M059J (cell line): Measurements from ENCODE around the gene F2RL2. TPM values are rescaled to one million over a fixed set of nuclear protein-coding genes. Genes with fewer than 3 reads are reported as not detected.

ENCODE experiments used
- DNase-seq: peaks from one replicate; pipeline ENCODE4 v3.0.0-alpha.2; 2012; ENCODE audit warnings: low read depth
- total RNA-seq: library from RNA; depleted of rRNA; stranded (reverse); fragments of >200 nt; shearing (Covaris generic); gene quantifications from 2 replicates; pipeline ENCODE4 v1.2.3, GENCODE V29; 2014; rRNA removed

Gene F2RL2, protein sequence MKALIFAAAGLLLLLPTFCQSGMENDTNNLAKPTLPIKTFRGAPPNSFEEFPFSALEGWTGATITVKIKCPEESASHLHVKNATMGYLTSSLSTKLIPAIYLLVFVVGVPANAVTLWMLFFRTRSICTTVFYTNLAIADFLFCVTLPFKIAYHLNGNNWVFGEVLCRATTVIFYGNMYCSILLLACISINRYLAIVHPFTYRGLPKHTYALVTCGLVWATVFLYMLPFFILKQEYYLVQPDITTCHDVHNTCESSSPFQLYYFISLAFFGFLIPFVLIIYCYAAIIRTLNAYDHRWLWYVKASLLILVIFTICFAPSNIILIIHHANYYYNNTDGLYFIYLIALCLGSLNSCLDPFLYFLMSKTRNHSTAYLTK
- 4.9 and 5.2 TPM in 2 replicates for total RNA-seq

GRCh38 chr5:76622973-76623596 lies at the start of gene F2RL2:
Gene F2RL2 (minus strand): TSS chr5:76623403. CDS start chr5:76623230, 173 bp downstream.
- DNase-seq: peak; percentile 83

DNA sequence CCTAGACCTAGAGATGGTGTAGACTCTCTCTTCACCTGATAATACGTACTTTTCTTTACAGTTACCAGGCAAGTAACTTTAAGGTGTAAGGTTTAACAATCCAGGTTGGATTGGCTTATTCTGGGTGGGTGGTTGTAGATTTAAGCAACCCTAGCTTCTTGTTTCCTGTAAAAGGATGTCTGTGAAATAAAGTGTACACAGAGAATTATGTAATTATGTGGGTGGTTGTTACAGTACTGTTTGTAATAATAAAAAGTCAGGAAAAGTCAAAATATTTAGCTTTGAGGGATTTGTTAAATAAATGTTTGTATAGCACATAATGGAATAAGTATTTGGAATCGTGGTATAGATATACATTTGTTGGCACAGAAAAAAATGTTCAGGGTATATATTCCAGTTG lies 49.0 kb upstream of the F2RL2 start:
- DNase-seq: no peak

DNA sequence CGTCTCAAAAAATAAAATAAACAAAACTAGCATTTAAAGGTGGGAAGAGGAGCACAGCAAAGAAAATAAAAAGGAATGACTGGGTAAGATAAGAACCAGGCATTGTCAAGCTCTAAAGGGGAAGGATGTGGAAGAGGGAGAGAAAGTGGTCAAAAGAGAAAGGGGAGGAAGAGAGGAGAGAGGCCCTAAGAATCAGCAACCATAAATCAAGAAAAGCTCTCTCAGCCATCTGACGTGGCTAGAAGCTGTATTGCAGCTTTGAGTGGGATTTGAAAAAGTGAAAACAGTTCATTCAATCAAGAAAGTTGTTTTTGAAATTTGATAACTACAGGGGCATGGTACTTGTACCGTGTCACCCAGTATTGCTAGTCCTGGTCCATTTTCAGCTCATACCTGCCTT lies 47.3 kb upstream of the F2RL2 start:
- no peak for DNase-seq

- DNase-seq: no peak
These were observed 46.0 kb upstream of the F2RL2 start for GRCh38 chr5:76669245-76669644.

DNA sequence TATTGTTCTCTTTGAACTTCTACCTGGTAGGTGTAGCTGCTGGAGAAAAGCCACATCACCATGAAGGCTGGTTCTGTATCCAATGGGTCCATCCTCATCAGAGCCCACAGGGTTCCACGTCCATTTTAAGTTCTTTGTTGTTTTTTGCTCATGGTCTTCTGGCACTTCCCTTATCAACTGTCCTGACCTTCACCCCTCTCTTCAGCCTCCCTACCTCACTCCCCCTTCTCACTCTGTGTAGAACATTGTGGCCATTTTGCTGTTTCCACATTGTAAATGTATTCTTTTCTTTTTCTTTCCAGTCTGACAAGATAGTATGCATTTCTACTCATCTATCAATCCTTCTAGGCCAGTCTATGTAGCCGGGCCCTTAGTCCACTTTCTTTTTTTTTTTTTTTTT lies 44.3 kb upstream of the F2RL2 start:
- no peak for DNase-seq

GRCh38 chr5:76664079-76664478 lies 40.9 kb upstream of the F2RL2 start:
- no peak for DNase-seq

DNA sequence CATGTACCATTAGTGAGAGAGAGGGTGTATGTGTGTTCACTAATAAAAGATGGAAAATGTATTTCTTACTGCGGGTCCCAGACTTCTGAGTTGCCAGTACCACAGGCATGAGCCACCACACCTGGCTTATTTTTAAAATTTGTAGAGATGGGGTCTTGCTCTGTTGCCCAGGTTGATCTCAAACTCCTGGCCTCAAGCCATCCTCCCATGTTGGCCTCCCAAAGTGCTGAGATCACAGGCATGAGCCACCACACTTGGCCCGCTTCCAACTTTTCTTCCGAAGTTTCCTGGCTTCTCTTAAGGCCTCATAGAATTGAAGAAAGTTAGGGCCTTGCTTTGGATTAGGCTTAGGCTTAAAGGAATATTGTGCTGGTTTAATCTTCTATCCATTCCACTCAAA lies 40.4 kb upstream of the F2RL2 start:
- DNase-seq: peak; percentile 7

DNA sequence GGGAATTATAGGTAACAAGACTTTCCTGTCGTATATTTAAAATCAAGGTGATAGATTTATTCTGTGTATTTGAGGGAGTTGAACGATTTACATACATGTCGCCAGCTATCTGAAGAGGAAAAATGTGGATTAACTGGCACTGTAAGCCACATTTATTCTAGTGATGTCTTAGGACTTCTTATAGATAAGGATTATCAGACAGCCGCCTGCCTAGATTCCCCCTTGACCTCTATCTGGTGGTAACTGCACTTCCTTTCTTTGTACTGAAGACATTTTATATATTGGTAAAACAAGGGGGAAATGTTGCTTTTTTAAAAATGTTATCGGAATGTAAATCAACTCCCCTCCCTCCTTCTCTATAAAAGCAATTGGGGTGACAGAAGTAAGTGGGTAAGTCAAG lies 39.3 kb upstream of the F2RL2 start:
- no peak for DNase-seq

- DNase-seq: peak; percentile 4
These were observed 37.2 kb upstream of the F2RL2 start for GRCh38 chr5:76660360-76660759.

DNA sequence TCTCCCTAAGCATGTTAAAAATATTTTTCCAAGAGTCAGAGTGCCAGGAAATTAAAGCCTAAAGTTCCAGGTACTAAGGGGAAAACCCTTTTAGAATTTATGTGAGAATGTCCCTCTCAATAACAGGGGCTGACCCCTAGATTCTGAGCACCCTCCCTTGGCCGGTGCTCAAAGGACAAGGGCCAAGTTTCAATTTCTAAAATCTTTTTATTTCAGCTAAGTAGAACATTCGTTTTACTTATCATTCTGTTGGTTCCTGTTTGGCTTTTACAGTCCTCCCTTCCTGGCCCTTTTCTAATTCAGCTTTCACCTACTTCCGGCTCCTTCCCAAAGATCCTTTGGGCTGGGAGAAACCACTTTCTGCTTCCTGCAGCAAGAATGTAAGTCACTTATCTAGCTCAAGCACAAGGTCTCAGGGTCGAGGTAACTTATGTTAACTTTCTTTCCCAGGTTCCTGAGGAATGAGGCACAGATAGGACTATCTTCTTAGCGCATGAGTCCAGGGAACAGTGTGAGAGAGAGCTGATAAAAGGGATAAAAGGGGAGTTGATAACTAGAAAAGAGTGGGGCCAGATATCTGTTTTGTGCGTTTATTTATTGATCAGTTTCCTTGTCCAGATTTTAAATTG lies 34.6 kb upstream of the F2RL2 start:
- DNase-seq: no peak

DNA sequence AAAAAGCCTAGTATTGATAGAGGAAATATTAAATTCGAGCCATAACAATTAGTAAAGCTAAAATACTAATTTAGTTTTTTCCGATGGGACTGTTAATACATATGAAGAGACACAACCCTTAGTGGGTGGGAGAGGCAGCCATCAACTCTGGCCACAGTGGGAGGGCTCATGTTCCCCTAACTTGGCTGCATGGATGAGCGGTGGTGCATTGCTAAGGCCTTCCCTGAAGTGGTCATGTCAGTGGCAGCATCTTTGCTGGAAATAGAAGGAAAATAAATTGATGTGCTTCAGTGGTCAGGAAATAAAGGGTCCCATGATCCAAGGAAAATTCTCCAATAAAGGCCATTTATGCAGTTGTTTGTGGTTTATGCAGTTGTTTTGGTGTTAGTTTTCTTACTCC lies 33.9 kb upstream of the F2RL2 start:
- DNase-seq: no peak

DNA sequence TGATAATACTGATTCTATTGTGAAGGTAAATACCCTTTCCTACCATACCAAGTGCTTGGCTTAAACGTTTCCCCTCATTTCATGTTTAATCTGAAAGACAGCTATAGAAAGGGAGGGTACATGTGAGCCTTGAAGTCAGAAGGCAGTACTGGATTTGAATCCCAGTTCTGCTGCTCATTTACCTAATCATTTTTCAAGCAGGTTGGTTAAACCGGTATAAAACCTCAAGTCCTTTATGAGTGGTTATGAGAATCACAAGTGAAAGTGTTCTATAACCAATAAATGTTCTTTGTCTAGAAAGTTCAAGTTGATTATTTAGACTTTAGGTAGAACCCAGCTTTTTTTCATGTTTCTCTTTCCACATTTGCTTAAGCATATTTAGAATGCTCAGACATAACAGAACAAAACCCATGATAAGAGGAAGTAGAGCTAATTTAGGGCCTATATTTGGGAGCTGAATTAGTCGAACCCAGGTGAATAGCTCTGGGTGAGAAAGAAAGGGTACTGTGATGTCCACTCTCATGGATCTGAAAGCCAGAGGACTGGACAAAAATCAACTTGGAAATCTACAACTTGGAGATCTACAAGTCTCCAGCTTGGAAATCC lies 29.7 kb upstream of the F2RL2 start:
- no peak for DNase-seq

GRCh38 chr5:76649140-76649539 lies 25.9 kb upstream of the F2RL2 start:
- DNase-seq: no peak

- DNase-seq: no peak
These were observed 20.2 kb upstream of the F2RL2 start for GRCh38 chr5:76643371-76643770.

DNA sequence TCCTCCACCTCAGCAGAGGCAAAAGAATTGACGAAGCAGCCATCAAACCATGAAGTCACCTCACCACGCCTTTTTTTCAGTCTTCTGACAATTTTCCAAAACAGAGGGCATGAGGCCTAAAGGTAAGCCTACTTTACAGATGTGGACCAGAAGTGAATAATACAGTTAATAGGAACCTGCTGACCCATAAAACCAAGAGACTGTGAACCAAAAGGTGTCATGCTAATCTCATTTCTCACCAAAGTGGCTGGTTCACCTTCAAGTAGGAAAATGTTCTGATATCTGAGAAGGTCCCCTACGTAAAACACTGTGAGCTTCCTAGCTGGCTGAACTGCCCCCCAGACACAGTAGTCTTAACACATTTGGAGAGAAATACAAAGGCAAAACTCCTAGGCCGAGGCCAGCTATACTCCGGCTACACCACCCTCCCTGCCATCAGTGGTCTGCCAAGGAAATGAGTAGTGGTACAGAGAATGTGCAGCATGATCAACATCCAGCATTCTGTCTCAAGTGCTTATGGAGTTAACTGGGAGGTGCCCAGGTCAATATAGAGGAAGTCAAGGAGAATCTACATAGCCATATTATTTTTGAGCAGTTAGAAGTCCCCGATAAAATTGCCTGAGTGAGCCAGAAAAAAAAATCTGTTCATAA lies 19.3 kb upstream of the F2RL2 start:
- DNase-seq: peak; percentile 16

DNA sequence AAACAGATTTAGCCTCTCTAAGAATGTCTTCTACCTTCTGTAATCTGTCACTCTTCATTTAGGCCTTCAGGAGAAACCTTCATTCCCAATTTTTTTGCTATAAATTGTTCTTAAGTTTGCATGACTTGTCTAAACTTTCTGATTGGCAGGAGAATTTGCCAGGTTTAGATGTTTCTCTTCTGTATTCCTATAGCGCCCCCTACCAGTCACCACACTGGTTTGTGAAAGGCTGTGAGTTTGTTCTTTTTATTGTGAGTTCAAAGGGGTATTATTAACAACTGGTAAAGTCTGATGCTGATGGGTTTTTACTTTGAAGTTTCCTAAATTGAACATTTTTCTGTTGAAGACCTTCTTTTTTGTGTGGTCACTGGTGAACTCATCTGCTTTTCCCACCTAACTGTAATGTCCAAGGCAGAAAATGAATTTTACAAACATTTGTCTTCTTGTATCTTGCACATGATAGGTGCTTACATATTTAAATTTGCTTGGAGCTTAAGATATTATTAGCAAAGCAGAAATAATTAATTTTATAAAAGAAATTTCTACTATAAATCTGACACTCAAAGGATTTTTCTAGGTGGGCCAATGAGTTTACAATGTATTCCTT lies 18.4 kb upstream of the F2RL2 start:
- DNase-seq: peak; percentile 75

DNA sequence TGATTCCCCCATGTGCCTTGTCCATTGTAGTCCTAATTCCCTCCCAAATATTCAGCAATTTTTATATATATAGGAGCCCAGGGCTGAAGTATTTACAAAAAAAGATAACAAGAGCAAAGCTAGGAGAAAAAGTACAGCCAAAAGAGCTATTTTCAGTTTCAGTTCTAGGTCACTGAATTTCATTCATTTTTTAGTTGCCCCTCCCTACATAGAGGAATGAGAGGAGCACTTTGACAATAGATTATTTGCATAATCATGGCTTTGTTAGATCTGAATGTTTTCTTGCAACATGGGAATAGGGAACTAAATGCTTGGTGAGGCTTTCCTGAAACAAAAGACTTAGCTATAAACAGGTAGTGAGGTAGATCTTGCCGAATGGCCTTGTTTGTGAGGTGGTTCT lies 15.3 kb upstream of the F2RL2 start:
- peak; percentile 9 for DNase-seq

DNA sequence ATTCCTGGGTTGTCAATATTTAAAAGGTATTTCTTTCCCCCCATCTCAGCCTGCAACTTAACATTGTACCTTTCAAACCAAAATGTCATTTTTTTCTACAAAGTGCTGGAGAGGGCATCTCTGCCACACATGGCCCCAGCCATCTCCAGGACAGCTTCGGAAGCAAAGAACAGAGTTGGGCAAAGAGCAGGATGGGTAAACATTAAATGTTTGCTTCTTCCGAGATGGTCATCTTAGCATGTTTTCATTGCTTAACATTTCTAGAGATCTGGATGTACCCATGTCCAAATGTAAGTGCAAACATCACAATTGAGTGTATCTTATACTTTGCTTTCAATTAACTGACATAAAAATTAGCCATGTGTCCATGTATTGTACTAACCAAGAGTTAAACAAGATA lies 14.3 kb upstream of the F2RL2 start:
- DNase-seq: no peak

- DNase-seq: no peak
These were observed 11.5 kb upstream of the F2RL2 start for GRCh38 chr5:76634661-76635060.

GRCh38 chr5:76626738-76627137 lies 3.5 kb upstream of the F2RL2 start:
- DNase-seq: no peak

DNA sequence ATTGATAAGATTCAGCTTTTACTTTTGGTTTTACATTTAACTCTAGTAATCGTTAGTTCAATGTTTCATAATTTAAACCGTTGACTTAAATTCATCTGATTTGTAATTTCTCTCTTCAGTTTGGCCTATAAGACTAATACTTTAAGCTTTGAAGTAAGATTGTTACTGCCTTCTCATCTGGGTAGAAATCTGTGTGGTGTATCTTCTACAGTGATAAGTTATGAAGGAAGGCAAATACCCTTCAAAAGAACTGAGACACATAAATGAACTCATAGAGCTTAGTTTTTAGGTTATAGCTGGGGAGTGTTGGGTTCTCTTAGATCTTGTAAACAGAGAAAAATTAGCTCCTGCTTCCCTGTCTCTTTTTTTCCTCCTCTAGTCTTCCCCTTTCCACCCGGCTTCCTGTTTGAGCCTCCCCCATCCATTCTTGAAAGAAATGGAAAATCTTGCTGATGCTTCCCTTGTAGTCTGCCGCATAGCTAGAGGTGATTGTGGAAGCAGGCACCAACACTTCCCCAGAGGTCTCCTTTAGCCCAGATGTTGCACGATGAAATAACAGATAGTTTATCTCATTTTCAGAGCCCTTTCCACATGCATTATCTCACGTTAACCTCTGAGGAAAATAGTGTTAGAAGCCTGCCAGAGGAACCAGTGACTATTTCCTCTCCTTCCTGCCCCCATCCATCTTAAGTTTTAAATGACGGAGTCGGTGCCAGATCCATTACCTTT lies 2.0 kb upstream of the F2RL2 start:
- DNase-seq: no peak
